ENCODE data around the gene DAAM1. TPM values are rescaled to one million over a fixed set of nuclear protein-coding genes. Genes with fewer than 3 reads are reported as not detected.
A peak's percentile ranks its signal among the peaks of the same experiment; 100 is the strongest.

Gene DAAM1
- 4.3 and 4.7 TPM in 2 replicates for total RNA-seq (2014; rRNA removed; shearing (Covaris generic))
- polyA plus RNA-seq (2014; cell fraction: nucleus; rRNA removed) = 1.7 and 2.3 TPM in 2 replicates

GRCh38 chr14:59188461-59189090 lies at the start of gene DAAM1:
DAAM1 (plus strand) TSS chr14:59188667; CDS start chr14:59263478, 74,811 bp downstream.
- peak; percentile 97 for DNase-seq (ENCODE audit: extremely low read depth, low read depth)

DNA sequence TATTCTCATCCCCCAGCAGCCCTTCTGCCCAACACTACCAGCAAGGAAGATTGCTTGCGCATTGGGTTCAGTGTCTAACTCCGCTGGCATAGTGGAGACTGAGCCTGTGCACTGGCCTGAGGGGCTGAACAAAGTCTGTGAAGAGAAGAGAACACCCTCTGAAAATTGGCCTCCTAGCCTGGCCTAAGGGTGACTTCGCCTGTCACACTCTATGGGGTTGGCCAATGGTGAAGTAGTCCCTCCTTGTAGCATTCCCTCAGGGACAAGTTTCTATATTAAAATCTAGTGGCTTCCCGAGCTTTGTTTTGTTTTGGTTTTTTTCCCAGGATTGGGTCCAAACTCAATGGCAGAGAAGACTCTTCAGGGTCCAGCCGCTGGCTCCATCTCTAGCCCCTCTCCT lies 49.1 kb upstream of the DAAM1 start:
- DNase-seq (ENCODE audit: extremely low read depth, low read depth) = no peak

- DNase-seq (ENCODE audit: extremely low read depth, low read depth) = no peak
Measured at GRCh38 chr14:59140106-59140843, 48.2 kb upstream of the DAAM1 start.

DNA sequence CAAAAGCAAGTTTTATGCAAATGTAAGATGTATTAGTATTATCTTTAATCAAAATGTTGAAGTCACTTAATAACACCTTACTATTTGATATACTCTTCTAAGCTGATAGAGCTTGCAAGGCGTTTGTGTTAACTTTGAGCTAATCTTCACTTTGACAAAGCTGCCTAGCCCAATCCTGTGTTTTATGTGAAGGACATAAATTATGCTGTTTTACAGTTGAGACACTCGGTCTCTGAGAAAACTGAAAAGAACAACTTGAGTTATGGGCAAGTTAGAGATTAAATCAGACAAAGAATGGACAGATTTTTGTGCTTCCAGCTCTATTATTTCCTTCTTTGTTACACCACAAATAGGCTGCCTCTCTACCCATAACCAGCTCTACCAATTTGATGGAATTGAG lies 42.0 kb upstream of the DAAM1 start:
- no peak for DNase-seq (ENCODE audit: extremely low read depth, low read depth)

- DNase-seq (ENCODE audit: extremely low read depth, low read depth) = no peak
Measured at GRCh38 chr14:59147007-59147406, 41.5 kb upstream of the DAAM1 start.

- no peak for DNase-seq (ENCODE audit: extremely low read depth, low read depth)
Measured at GRCh38 chr14:59148334-59148900, 40.0 kb upstream of the DAAM1 start.

DNA sequence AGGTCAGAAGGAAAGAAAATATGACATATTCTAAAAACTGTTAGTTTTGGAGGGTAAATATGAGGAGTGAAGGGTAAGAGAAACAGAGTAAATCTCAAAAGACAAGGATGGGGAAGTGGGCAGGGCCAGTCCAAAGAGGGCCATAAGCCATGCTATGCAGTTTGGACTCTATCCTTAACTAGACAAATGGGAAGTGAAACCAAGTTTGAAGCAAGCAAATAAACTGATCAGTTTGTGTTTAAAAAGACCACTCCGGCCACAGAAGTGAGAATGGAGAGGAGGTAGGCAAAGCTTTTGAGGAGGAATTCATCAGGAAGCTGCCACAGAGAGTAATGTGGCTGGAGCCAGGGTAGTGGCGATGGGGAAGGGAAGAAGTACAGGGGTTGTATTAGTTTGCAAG lies 37.5 kb upstream of the DAAM1 start:
- no peak for DNase-seq (ENCODE audit: extremely low read depth, low read depth)

DNA sequence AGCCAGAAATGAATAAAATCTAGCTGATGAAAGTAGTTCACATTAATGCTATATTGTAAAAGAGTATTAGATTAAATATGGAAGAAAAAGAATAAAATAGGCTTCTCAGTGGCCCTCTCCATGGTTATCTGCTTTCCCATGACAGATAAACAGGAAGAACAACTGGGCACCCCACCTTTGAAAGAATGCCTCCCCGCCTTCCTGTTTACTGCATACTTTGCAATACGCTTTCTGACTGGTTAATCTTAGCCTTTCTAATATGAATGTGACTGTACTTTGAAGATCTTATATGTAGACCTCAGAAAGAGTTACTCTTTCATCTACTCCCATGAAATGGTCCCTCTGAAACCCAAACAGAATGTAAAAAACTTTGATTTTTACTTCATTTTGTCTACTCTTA lies 34.1 kb upstream of the DAAM1 start:
- no peak for DNase-seq (ENCODE audit: extremely low read depth, low read depth)

DNA sequence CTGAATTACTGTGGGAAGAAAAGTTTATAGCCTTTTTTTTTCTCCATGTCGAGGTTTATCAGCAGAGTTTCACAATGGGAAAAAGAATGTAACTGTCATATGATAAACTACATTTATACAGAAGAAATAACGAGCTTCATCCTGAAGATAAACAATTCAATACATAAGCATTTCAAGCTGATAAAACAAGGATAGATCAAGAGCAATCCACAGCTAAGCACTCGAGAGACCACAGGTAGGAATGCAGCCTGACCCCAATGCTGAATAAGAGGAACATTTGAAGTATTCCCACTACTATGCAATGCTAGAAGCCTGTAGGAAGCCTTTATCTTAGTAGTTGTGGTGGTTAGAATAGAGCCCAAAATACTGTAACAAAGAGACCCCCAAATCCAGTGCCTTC lies 32.6 kb upstream of the DAAM1 start:
- no peak for DNase-seq (ENCODE audit: extremely low read depth, low read depth)

GRCh38 chr14:59159169-59159568 lies 29.3 kb upstream of the DAAM1 start:
- DNase-seq (ENCODE audit: extremely low read depth, low read depth) = no peak

DNA sequence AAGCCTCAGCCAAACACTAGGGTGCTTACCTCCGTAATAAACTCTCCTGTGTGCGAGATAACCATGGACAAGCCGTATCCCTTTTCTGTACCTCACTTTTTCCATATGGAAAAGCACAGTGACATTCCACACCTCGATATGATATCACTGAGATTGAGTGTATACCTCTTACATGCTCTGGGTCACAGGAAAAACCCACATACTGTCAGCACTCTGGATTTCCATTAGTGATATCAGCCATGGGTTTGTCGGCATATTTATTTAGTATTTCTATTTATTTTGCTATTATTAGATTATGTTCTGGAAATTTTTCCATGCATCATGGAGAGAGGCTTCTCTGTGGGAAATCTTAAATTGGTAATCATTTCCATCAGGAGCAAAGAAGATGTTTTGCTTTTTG lies 28.0 kb upstream of the DAAM1 start:
- no peak for DNase-seq (ENCODE audit: extremely low read depth, low read depth)

DNA sequence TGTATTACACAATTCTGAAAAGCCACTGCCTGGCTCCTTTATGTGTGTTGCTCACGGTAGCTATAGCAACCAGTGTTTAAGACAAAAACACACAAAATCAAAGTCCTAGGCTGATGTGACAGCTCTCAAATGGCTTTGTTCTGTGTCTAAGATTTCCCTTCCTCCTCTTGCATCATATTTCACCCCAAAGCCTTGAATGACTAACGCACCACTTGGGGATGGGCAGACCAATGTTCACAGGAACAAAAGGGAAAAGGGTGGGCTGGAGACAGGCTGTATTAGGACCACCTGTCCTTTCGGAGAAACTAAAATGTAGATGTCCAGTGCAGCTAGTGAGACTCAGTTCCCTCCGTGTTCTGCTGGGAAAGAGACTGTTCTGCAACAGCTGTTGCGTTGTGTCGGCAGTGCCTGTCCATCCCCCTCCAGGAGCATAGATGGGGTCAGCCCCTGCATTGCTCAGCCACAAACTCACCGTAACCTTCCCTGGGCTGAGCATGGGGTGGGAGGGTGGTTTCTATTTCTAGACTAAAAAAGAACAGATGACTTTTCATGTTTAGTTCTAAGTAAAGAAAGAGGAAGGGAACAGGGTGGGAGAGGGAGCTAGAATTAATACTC lies 26.8 kb upstream of the DAAM1 start:
- DNase-seq (ENCODE audit: extremely low read depth, low read depth) = no peak

DNA sequence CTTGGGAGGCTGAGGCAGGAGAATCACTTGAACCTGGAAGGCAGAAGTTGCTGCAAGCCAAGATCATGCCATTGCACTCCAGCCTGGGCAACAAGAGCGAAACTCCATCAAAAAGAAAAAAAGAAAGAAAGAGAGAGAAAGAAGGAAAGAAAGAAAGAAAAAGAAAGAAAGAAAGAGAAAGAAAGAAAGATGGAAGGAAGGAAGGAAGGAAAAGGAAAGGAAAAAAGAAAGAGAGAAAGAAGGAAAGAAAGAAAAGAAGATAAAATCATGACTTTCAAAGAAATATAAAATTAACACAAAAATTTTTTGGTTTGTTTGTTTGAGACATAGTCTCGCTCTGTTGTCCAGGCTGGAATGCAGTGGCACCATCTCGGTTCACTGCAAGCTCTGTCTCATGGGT lies 22.2 kb upstream of the DAAM1 start:
- no peak for DNase-seq (ENCODE audit: extremely low read depth, low read depth)

- no peak for DNase-seq (ENCODE audit: extremely low read depth, low read depth)
Measured at GRCh38 chr14:59175404-59175803, 13.1 kb upstream of the DAAM1 start.

GRCh38 chr14:59176765-59177164 lies 11.7 kb upstream of the DAAM1 start:
- DNase-seq (ENCODE audit: extremely low read depth, low read depth) = no peak

- DNase-seq (ENCODE audit: extremely low read depth, low read depth) = no peak
Measured at GRCh38 chr14:59177262-59177661, 11.2 kb upstream of the DAAM1 start.

- no peak for DNase-seq (ENCODE audit: extremely low read depth, low read depth)
Measured at GRCh38 chr14:59181791-59182190, 6.7 kb upstream of the DAAM1 start.

DNA sequence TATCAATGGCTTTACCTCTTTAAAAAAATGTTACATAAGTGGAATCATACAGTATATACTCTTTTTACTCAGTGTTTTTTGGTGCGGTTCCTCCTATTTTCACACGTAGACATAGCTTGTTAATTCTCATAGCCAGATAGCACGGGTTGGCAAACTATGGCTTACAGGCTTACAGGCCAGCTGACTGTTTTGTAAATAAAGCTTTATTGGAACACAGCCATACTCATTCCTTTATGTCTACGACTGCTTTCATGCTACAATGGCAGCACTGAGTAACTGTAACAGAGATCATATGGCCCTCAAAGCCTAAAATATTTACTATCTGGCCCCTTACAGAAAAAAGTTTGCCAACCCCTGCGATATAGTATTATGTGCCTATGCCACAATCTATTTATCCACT lies 5.8 kb upstream of the DAAM1 start:
- DNase-seq (ENCODE audit: extremely low read depth, low read depth) = no peak

DNA sequence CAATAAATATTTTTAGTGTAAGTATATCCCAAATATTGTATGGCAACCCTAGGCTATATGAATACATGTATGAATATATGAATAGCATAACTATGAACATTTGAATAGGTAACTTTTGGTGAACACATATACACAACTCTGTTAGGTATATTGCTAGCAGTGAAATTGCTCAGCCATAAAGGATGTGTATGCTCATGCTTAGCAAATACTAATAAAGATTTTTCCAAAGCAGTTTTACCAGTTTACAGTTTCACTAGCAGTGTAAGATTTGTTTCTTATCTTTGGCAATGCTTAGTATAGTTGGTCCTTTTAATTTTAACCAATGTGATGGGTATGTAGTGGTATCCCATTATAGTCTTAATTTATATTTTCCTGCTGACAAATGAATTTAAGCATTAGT lies 5.3 kb upstream of the DAAM1 start:
- no peak for DNase-seq (ENCODE audit: extremely low read depth, low read depth)

DNA sequence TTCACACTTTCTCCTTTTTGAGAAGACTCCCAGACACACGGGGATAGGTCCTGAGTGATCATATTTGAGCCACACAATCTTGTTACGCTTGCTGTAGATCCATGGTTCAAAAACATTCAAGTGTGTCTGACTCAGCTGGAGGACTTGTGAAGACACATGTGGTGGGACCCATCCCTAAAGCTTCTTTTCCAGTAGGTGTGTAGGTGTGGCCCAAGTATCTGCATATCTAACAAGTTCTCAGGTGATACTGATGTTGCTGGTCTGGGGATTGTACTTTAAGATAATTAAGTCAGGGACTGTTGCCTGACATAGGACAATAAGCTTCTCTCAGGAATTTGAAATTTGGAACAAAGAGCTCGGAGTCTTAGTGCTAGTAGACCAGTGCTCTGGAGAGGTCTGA lies 4.1 kb upstream of the DAAM1 start:
- no peak for DNase-seq (ENCODE audit: extremely low read depth, low read depth)

DNA sequence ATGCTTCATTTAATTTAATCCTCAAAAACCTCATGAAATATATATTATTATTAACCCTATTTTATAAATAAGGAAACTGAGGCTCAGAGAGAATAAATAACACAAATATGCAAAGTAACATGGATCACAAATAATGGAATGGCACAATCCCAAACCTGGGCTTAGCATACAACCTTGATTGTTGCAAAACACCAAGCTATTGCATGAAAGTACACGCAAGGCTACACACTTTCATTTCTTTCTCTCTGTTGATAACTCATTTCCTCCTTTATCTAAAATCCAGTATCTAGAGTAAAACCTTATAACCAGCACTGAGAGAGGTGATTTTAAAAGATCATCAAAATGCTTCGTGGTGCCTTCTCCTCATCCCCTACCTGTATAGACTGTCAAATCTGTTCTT lies 2.8 kb upstream of the DAAM1 start:
- DNase-seq (ENCODE audit: extremely low read depth, low read depth) = no peak

DNA sequence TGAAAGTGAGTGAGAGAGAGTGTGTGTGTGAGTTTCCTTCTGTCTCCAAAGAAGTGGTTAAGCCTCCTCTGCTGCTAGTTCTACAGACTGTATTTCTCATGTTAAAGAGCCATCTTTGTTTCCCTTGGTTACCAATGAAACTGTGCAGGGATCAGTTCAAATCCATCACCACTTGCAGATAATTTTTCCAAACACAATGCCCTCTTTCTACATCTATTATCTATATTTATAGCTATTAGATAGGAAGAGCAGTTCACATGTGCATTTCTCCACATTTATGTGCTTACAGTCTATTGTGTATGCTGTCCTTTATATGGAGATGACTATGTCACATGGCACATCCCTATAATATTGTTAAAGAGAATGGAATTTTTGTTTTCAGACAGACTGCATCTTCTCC lies 2.2 kb upstream of the DAAM1 start:
- DNase-seq (ENCODE audit: extremely low read depth, low read depth) = no peak
